GM18867 (cell line): ENCODE measurements around the gene RPL13.
"Not testable (repeated sequence)": the region's sequence is repeated elsewhere in the genome, so short reads cannot be mapped to it uniquely, and the experiment has no call there.

Source experiments
- ATAC-seq: cut with Tn5 transposase; IDR thresholded peaks from one replicate; pipeline ENCODE4 v1.9.1; 2021; ENCODE audit warnings: mild to moderate bottlenecking, moderate library complexity; ENCODE audit not compliant: unreplicated experiment

RPL13 gene

DNA sequence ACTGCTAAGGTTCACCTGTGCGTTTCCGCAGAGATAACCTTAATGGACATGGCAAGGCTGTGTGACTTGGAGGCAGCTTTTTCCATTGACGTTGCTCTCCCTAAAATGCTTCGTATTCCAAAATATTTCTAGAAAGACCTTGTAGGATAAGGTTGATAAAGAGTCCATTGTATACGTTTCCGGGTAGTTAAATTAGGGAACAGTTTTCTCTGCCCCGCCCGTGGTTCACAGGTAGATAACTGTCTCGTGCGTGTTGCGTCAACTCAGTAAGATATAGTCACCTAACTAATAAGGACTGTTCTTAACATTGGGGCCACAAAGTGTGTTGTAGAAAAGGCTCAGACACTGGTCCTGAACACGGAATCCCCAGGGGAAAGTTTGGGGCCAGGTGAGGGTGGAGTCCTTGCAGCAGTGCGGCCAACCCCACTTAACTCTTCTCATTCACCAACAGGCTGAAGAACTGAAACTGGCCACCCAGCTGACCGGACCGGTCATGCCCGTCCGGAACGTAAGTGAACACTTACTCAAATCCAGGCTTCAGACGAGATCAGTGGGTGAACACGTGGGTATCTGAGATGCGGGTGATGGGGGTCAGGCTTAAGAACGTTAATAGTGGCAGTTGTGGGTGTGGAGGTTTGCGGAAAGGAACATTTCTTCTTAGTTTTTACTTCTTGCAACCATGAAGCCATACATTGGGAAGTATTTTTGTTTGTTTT is 1.6 kb downstream of the RPL13 start:
- ATAC-seq, result no peak

GRCh38 chr16:89562939-89563338 is 2.5 kb downstream of the RPL13 start:
- ATAC-seq, result no peak

GRCh38 chr16:89563639-89564392 is 3.3 kb downstream of the RPL13 start:
- ATAC-seq, result no peak

- no peak for ATAC-seq
These were observed 4.2 kb downstream of the RPL13 start for GRCh38 chr16:89564476-89565255.

GRCh38 chr16:89565256-89565505 is 4.7 kb downstream of the RPL13 start:
- no peak for ATAC-seq

GRCh38 chr16:89565506-89566372 is 5.3 kb downstream of the RPL13 start:
- no peak for ATAC-seq

DNA sequence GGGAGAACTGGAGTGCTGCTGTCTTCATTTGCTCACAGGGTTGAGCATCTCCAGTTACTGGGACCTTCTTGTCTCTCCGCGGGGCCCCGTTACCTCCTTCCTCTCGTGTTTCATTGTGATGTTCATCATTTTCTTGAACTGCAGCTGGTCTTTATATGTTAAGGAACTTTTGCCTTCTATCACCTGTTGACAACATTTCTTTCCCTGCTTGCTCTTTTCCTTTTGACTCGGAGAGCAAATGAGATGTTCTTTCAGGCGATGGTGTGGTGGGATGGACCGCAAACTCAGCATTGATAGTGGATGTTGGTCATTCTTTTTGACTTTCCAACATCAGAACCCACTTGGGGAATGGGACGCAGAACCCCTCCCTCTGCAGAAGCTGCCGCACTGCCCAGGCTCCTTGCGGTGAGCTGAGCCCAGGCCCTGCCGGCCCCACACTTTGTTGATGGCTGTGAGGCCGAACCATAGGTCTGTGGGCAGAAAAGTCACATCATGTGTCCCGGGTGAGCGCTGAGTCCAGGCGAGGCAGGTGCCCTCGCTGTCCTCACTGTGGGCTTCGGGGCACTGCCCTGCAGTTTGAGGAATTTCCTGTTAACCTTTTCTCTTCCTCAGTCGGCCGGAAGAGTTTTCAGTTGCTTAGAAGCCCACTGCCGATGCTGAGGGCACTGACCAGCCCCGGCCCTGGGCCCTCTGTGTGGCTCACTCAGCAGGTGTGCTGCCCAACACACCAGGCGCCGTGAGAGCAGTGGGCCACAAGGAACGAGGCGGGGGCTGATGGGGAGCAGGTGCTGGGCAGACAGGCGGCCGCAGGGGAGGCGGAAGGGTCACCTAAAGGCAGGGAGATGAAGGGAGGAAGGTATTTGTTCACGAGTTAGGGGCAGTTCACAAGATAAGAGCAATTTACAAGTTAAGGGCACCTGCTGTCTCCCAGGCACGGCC is 7.4 kb downstream of the RPL13 start:
- no peak for ATAC-seq

DNA sequence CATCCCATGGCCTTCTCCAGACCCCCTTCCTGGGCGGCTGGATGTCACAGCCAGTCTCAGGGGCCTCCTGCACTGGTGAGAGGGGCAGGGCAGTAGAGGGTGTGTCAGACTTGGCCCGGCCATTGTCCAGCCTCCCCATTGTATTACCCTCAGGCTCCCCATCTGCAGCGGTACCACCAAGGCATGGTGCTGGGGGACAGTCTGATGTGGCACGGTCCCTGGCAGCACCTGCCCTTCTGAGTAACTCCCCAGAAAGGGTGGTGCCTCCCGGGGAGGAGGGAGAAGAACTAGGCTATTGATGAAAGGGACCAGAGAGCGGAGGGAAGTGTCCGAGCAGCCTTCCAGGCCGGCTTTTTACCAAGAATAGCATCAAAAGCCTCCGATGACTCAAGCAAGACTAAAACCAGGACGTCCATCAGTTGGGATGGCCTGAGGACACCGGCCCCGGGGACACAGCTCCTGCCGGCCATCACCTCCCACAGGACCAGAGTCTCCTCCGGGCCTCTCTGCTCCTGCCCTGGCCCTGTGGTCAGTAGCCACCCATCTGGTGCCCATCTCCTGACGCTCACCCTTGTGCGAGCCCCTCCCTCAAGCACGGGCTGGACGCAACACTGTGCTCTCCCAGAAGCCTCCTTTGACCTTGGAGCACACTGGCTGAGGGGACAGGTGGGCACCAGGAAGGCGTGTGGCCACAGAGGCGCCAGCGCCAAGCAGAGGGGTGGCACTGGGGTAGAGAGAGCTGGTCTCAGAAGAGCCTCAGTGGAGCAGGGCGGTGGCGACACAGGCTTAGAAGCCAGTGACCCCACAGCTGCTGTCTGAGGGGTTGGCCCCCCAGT is 9.2 kb downstream of the RPL13 start:
- ATAC-seq, result no peak

GRCh38 chr16:89570342-89570923 is 10.0 kb downstream of the RPL13 start:
- ATAC-seq, result no peak

GRCh38 chr16:89570983-89571598 is 10.6 kb downstream of the RPL13 start:
- ATAC-seq, result not testable (repeated sequence)

GRCh38 chr16:89571636-89572035 is 11.2 kb downstream of the RPL13 start:
- no peak for ATAC-seq

DNA sequence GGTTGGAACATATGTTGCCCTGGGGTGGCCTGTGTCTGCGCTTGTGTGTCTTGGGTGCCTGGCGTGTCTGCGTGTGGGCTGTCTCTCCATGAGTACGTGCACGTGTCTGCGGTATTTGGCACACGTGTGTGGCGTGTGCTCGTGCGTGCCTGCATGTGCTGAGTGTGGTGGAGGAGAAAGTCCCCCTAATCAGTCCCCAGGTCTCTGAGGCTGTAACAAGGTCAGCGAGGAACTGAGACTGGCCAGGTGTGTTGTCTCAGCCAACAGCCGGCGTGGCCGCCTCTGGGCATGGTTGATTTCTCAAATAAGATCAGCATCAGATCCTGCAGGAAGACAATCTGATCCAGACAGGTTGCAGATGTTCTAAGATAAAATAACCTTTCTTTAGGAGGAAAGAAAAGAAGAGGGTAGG is 11.6 kb downstream of the RPL13 start:
- ATAC-seq, result no peak

DNA sequence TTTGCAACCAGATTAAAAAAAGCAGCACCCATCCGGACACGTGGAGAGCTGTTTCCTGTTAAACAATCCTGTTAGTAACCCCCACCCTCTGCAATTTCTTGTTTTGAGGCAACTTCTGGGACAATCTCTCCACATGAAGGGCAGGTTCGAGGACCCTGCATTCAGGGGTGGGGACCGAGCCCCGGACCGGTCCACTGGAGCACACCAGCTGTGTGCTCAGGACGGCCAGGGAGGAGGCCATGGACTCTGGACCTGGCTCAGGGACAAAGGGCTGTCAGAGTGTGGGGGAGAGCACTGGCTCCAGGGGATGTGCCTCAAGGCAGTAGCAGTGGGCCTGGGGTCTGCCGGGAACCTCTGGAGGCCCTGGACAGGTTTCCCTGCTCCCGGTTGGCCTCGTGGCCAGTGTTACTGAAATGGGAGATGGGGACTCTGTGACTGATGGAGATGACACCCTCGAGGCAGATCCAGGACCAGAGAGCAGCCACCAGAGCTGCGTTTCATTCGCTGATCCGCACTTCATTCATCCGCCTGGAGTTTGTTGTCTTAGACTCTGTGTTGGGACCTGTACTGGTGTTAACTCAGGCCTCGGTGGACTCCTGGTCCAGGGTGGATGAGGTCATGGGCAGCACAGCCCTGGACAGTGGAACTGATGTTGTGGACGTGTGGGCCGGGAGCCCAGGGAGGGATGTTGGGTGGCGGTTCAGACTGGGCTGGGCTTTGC is 12.2 kb downstream of the RPL13 start:
- no peak for ATAC-seq

DNA sequence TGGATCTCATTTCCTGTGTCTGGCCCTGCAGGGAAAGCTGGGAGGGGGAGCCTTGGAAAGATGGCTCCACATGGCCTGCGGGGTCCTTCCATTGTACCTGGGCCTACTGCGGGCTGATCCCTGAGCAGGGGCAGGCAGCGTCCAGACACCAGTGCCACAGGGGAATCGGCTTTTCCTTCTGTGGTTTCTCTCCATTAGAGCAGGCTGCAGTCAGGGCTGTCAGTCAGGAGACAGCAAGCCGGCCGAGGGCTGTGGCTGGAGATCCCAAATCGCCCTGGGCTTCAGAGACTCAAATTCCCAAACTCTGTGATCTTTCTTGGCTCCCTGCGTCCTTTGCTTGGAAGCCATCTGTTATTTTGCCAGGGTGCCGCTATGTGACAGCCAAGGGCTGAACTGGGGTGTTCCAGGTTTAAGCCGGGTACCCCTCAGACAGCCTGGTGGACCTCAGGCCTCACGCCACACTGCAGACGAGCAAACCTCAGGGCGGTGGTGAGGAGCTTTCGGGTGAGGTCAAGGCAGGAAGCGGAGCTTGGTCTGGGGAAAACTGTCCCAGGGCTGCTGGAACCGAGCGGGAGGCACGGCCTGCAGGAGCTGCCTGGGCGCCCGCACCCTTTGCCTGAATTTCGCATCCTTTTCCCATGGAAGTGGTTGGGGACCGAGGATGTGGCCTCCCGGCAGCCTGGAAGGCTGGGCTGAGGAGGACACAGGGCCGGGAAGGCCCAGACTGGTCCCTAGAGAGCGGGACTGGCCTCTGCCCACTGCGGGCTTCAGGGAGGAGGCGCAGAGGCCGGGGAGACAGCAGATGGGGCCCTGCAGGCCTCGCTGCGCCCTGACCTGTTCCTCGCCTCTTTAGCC is 13.6 kb downstream of the RPL13 start:
- ATAC-seq, result no peak

GRCh38 chr16:89574681-89575246 is 14.3 kb downstream of the RPL13 start:
- ATAC-seq, result no peak
